ENCODE measurements around the gene ECT2L.

Gene ECT2L

DNA sequence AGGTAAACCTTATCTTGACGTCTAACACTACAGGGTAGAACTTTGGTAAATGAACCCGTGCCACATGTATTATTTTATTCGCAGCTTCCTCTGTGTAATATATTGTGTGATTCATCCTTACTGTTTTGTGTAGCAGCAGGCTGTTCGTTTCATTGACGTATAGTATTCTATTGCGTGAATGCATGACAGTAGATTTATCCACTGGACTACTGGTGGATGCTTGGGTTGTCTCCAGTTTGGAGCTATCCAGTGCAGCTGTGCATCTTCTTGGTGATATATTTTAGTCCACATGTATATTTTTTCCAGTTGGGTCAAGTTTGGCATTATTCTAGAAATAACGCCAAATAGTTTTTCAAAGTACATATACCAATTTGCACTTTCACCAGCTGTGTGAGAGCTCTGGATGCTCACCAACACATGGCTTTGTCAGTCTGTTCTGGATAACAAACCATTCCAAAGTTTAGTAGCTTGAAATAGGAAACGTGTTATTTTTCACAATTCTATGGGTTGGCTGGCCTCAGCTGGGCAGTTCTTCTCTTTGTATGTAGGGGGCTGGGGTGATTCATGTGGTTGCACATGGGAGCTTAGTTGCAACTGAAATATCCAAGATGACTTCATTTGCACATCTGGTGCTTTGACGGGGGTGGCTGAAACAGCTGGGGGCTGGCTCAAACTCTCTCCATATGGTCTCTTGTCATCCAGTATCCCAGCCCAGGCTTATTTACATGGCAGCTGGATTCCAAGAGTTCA lies 9.3 kb downstream of the ECT2L start:
- no peak for FAIRE-seq

DNA sequence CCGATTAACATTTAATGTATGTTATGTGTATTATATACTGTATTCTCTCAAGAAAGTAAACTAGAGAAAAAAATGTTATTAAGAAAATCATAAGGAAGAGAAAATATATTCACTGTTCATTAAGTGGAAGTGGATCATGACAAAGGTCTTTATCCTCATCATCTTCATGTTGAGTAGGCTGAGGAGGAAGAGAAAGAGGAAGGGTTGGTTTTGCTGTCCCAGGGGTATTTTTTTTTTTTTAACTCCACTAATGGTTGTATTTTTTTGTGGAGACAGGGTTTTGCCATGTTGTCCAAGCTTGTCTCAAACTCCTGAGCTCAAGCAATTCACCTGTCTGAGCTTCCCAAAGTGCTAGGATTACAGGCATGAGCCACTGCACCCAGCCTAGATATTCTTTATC lies 11.0 kb downstream of the ECT2L start:
- no peak for FAIRE-seq

DNA sequence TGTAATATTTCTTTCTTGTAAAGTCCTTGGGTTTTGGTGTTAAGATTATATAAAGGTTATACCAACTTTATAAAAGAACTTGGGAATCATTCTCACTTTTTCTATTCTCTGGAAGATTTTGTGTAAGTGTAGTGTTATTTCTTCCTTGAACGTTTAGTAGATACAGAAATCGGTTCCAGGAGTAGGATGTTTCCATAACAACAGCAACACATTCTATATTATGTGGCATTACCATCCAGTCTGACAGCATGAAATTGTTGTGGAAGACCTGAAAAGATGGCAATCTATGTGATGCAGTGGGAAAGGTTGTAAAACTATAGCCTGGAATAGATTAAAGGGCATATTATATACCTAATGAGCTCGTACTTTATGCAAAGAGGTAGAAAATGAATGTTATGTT lies 13.8 kb downstream of the ECT2L start:
- FAIRE-seq: no peak

DNA sequence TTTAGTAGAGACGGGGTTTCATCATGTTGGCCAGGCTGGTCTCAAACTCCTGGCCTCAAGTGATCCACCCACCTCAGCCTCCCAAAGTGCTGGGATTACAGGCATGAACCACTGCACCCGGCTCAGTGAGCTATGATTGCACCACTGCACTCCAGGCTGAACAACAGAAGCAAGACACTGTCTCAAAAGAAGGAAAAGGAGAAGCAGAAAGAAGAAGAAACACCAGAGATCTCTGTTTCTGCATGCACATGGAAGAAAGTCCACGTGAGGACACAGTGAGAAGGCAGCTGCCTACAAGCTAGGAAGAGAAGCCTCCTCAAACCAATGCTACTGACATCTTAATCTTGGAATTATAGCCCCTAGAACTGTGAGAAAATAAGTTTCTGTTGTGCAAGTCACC lies 16.0 kb downstream of the ECT2L start:
- FAIRE-seq: no peak

DNA sequence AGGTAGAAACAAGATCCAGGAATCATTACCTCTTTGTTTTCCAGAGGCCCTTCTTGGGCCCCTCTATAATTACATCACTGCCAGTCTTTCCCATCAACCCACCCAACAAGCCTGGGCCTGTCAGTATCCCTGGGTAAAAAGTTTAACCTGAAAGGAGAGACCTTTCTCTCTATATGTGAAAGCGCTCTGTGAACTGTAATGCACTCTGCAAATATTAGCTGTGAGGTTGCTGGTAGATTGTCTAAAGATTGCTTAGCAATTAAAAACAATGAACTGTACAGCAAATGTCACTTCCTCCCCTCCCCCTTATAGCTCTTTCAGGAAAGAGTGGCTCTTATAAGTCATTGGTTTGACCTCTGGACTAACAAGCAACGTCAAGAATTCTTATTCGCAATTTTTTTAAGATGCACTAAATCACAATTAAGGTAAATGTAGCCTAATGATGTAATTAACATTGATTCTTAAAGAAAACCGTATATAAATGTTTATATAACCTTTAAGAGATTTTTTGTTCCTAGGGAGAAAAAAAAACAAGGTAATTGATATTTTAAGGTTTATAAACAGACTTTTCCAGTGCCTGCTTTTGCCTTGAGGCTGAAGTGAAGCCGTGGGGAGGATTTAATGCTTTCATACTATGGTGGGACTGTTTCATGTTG lies 18.4 kb downstream of the ECT2L start:
- FAIRE-seq: no peak

DNA sequence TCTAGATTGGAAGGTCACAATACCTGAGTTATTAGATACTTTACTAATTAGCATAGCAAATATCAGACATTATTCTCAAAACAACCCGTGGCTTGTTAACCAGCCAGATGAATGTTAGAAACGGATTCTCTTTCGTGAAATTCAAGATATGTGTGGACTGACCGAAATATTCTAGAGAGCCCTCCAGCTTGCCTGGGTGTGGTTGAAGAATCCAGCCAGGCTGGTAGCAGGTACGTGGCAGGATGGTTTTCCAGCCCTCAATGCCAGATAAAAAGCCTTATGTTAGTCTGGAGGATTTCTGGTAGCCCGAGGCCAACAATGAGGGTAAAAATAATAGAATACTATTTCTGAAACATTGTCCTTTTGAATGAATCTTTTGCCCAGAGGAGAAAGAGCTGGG lies 19.3 kb downstream of the ECT2L start:
- FAIRE-seq: no peak

DNA sequence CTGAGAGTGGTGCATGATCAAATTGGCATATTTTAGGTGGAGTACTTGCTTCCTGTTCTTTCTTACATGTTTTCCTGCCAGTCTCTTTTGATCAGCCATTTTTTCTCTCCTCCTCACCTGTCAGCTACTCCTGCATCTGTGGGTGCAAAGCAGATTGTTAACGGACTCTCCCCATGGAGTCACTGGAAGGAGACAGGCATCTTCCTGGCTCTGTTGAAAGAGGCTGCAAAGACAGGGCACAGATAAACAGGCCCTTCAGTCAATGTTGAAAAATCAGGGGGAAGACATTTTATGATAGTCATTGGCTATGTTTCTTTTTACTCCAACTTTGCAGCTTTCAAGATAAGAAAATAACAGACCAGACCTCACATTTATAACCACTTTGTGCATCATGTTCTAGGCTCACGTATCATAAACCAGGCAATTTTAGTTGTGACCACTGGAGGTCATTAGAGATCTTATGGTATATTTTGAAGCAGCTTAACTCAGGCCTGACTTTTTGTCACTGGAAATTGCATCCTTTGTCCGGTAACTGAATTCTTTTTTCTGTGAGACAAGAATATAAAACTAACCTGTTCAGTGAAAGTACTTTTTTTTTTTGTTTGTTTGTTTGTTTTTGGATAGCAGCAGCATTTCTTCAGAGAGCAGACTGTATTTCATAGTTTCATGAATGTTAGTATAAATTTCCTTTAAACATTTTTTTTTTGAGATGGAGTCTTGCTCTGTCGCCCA lies 20.1 kb downstream of the ECT2L start:
- peak; percentile 94 for FAIRE-seq

DNA sequence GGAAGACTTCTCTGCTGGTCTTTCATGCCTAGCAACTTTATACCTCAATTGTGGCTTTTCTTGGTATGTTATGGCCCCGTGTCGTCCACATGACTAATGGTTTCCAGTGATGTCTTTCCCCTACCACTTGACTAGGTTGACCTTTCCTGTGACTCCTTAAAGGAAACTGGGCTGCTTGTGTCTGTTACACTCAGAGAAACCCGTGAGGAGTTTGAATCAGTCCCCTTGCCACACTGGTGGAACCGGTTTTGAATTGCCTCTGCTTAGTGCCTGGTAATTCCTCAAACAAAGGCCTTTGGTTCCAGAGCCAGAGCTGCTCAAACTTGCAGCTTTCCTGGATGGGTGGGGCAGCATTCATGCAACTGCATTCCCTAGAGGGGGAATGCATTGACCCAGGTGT lies 21.9 kb downstream of the ECT2L start:
- no peak for FAIRE-seq

DNA sequence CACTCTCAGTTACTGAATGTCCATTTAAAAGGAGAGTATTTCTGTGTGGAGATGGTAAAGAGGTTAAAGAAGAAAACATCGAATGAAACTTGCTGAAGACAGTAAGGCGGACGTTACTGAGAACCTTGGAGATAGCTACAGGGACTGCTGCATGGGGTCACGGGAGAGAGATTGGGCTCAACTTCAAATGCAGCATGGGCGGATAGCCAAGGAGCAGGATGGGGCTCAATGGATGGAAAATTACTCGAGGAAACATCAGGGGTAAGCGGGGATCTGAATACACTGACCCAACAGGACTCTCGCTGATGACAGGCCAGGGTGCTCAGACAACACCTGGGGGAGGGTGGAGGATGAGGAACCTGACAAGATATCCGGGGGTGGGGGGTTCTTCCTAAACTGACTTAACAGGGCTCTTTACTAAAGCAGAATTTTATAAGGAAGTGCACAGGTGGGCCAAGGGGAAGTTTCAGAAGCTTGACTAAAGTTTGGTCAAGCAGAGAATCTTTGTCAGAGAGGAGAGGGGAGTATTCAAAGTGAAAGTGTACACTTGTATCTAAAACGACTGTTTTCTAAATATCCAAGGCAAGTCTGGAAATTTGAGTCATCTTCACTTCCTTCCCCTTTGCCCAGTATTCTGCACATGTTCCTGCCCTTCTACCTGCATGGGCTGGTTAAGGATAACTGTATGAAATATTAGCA lies 22.8 kb downstream of the ECT2L start:
- no peak for FAIRE-seq

DNA sequence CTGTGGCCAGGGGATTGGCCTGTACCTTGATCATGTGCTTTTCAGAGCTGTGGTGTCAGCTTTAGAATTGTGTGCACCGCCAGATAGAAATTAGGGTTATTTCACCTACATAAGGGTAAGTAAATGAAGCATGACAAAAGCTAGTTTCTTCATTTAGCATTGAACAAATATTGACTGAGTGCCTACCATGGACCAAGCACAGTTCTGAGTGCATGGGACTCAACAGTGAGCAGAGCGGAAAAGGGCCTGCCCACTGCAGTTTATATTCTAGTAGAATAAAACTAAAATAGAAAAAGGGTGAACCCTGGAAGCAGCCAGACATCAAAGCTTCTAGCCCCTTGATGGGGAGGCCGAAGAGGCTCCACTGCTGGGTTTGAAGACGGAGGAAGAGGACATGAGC lies 25.6 kb downstream of the ECT2L start:
- no peak for FAIRE-seq

DNA sequence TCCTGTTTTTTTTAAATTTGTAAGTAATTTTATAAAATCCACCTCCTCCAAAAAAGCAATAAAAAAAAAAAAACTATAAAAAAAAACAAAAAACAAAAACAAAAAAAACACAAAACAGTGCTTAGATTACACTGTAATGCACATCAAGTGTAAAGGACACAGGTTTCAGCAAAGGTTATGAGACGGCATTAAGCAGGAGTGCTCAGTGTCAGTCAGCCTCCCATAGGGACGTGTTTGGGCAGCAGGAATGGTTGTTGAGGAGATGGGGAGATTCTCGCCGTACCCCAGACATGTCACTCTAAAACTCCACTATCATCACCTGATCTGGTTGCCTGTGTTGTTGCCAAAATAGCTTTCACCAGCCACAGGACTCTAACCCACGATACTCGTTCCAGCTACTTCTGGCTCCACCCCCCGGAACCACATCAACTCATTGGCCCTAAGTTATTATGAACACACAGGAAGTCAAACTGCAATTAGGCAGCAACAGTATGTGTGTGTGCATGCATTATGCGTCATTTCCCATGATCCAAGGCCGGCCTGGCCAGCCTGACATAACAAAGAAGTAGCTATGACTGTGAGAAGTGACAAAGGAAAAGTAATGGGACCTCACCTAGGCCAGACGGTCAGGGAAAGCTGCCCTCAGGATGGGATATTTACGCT lies 28.7 kb downstream of the ECT2L start:
- FAIRE-seq: peak; percentile 59

DNA sequence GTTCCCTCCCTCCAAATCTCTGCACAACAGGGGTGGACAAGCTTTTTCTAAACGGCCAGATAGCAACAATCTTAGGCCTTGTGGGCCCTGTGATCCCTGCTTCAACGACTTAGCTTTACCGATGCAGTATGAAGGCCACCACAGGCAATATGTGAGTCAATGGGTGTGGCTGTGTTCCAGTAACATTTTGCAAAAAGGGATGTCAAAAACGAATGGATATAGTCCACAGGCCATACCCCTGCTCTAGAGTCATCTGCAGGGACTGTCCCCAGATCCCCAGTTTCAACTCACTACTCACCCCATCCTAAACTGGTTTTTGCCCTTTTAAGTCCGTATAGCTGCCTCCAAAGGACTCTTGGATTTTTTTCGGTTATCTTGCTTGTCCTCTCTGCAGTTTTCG lies 34.4 kb downstream of the ECT2L start:
- no peak for FAIRE-seq

DNA sequence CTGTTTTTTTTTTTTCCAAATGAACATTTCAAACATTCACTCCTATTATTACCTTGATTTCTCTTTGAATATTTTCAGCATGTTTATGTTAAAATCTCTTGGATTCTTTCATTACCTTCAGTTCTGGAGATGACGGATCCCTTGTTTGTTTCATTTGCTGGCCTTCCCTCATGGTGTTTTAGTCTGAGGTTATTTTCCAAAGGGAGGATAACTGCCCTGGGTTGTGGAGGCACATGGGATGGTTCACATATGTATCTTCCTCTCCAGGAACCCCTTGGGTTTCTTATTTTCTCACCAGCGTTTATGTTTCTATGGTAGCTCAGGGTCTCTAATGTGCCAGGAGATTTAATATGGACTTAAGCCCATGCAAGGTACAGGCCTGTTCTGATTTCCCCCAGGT lies 36.3 kb downstream of the ECT2L start:
- FAIRE-seq: no peak

DNA sequence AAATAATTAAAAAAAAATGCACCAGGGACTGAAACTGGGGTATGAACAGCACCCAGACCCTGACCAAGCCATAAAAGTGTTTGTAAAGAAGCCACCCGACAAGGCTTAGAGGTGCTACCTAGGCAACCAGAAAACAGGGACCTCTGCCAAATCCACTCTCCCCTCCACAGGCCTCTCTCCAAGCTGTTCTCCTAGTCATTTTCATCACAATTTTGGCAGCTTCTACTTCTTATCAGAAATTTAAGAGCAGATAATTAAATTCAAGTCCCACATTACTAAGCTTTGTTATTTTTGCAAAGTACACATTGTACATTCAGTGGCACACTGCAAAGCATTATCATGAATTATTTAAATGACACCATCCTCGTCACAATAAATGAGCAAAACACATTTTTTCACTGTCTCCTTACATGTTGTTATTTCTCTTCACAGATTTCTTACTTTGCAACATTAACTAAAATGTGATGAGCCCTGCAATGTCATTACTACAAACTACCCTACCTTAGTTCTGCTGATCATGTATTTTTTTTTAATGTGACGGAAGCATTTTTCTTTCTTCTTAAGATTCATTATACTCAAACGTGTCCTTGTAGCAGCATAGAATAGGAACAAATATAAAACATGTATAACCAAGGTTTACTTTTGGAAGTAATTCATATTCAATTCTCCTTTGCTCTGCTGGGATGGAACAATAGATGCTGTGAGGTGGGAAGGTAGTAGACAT lies 38.1 kb downstream of the ECT2L start:
- no peak for FAIRE-seq

DNA sequence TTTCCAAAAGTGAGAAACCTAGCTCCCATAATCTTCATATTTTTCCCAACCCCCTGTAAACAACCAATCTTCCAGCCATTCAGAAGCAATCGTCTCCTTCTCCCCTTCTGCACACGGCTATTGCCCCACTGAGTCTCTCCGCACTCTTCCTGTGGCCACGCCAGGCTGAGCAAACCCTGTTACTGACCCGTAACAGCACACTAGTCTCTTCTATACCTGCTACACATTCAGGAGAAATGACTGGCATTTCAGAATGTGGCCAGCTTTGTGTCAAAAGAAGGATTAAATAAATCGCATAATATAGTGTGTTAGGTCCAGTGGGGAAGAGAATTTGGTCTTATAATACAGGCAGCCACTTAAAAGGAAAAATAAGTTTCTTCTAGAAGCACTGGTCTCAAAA lies 41.4 kb downstream of the ECT2L start:
- FAIRE-seq: no peak

DNA sequence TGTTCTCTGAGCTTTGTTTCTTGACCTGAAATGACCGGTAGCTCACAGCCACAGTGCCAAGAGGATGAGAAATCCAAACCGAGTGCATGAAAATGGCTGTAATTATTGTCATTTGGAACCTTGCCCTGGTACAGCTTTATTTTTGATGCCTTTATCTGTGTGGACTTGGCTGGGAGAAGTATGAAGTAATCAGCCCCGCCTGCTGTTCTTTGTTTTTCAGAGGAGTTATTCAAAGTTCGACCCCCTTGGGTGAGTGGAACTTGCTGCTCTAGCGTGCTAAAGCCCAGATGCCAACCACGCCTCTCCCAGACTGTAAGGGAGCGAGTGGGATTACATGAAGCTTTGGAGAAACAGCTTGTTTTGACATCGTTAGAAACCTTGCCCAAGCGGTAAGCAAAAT lies 48.3 kb downstream of the ECT2L start:
- FAIRE-seq: no peak

DNA sequence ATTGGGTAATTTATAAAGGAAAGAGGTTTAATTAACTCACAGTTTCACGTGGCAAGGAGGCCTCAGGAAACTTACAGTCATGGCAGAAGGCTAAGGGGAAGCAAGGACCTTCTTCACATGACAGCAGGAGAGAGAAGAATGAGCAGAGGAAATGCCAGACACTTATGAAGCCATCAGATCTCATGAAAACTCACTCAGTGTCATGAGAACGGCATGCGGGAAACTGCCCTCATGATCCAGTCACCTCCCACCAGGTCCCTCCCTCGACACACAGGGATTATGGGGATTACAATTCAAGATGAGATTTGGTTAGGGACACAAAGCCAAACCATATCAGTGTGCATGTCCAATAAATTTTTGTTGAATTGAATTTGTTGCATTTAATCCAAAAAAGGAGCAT lies 52.0 kb downstream of the ECT2L start:
- FAIRE-seq: no peak

DNA sequence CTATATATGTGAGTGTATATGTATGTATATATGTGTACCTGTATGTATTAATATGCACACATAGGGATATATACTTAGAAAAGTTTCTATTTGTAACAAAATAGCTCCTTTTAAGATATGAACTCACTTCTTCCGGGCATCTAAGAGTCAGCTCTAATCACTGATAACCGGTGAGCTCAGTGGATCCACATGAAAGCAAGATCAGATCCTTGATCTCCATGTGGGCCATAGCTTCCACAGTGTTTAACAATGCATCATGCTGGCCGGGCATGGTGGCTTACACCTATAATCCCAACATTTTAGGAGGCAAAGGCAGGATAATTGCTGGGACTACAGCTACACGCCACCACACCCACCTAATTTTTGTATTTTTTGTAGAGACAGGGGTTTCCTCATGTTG lies 52.6 kb downstream of the ECT2L start:
- no peak for FAIRE-seq

DNA sequence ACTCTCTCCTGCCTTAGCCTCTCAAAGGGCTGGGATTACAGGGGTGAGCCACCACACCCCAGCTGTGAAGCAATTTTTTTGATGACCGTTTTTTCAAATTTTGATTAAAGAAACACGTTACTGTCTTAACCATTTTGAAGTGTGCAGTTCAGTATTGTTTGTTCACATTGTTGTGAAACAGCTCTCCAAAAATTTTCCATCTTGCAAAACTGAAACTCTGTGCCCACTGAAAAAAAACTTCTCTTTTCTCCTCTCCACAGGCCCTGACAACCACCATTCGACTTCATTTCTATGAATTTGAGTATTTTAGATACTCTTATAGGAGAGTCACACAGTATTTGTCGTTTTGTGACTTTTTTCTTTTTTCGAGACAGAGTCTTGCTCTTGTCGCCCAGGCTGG lies 53.9 kb downstream of the ECT2L start:
- no peak for FAIRE-seq

DNA sequence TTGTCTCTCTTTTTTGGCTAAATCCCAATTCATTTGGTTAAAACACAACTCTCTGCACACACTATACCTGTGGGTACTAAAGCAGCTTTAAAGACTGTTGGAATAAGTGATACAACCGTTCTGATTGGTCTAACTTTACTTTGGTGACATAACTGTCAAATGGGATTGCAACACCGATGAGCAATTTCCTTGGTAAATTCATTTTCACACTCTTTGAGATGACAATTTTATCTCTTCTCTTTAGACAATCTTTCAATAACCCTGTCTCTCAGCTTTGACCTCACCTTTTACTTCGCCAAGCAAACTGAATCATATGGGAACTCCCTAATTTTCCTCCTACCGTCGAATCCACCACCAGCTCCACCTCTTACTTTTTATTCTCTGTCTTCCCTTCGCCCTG lies 60.8 kb downstream of the ECT2L start:
- FAIRE-seq: no peak

DNA sequence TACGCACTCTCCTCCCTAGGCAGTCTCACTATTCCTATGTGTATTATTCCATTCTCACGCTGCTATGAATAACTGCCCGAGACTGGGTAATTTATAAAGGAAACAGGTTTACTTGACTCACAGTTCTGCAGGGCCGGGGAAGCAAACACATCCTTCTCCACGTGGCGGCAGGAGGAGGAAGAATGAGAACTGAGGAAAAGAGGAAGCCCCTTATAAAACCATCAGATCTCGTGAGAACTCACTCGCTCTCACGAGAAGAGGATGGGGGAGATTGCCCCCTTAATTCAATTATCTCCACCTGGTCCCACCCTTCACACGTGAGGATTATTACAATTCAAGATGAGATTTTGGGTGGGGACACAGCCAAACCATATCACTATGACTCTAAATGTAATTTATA lies 61.9 kb downstream of the ECT2L start:
- FAIRE-seq: no peak

DNA sequence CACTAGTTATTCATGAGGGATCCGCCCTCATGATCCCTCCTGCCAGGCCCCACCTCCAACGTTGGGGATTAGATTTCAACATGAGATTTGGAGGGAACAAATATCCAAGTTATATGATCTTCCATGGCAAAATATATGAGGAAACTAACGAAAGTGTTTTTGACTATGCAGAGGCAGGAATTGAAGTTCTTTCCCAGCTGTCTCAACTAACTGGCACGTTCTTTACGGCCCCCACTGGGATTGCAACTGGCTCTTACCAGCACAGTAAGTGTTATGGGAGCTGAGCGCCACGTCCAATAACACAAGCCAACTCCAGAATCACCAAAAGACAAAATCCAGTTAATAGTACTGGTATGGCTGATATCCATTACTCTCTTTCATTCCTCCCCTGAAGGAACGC lies 66.6 kb downstream of the ECT2L start:
- FAIRE-seq: no peak

Measured in endometrium (tissue), 2 donors.